ENCODE data around the gene KIF3B.
A peak's percentile ranks its signal among the peaks of the same experiment; 100 is the strongest.
"Not testable (repeated sequence)": the region's sequence is repeated elsewhere in the genome, so short reads cannot be mapped to it uniquely, and the experiment has no call there.

Gene KIF3B

GRCh38 chr20:32297439-32297838 lies 20.0 kb downstream of the KIF3B start:
- H3K36me3 Mint-ChIP-seq, result peaks cover 16% of the 10 kb centered on the region
- no peaks in the 10 kb centered on the region for H3K9me3 Mint-ChIP-seq
- no peak for ATAC-seq
- H3K27me3 Mint-ChIP-seq, result no peaks in the 10 kb centered on the region
- H3K4me1 Mint-ChIP-seq, result peaks cover 54% of the 10 kb centered on the region
- H3K4me3 Mint-ChIP-seq, result no peak overlapping the region
- peak overlapping the region; percentile 57 for H3K27ac Mint-ChIP-seq

- H3K36me3 Mint-ChIP-seq, result peaks cover 12% of the 10 kb centered on the region
- no peak for ATAC-seq
- no peak overlapping the region for H3K4me3 Mint-ChIP-seq
- H3K9me3 Mint-ChIP-seq, result no peaks in the 10 kb centered on the region
- no peak overlapping the region for H3K27ac Mint-ChIP-seq
- peaks cover 37% of the 10 kb centered on the region for H3K4me1 Mint-ChIP-seq
- H3K27me3 Mint-ChIP-seq, result no peaks in the 10 kb centered on the region
These were observed 23.2 kb downstream of the KIF3B start for GRCh38 chr20:32300647-32301046.

- Mint-ChIP-seq H3K9me3 (no peaks in the 10 kb centered on the region), H3K27ac (no peak overlapping the region), H3K4me1 (peaks cover 30% of the 10 kb centered on the region), H3K4me3 (no peak overlapping the region), H3K27me3 (no peaks in the 10 kb centered on the region), H3K36me3 (peaks cover 12% of the 10 kb centered on the region)
- ATAC-seq, result no peak
These were observed 24.5 kb downstream of the KIF3B start for GRCh38 chr20:32301719-32302506.

- ATAC-seq, result no peak
These were observed 25.0 kb downstream of the KIF3B start for GRCh38 chr20:32302507-32302872.

GRCh38 chr20:32304131-32304746 lies 26.8 kb downstream of the KIF3B start:
- H3K4me3 Mint-ChIP-seq, result no peak overlapping the region
- H3K27ac Mint-ChIP-seq, result no peak overlapping the region

More at GRCh38 chr20:32302507-32302872, 25.0 kb downstream of the KIF3B start:
- Mint-ChIP-seq H3K4me1 (peaks cover 30% of the 10 kb centered on the region), H3K27me3 (no peaks in the 10 kb centered on the region), H3K27ac (no peak overlapping the region), H3K4me3 (no peak overlapping the region), H3K36me3 (peaks cover 12% of the 10 kb centered on the region), H3K9me3 (no peaks in the 10 kb centered on the region)

GRCh38 chr20:32312718-32313424 lies 35.4 kb downstream of the KIF3B start:
- Mint-ChIP-seq H3K36me3 (peaks cover 57% of the 10 kb centered on the region), H3K27ac (no peak overlapping the region), H3K9me3 (no peaks in the 10 kb centered on the region), H3K4me3 (no peak overlapping the region), H3K27me3 (no peaks in the 10 kb centered on the region), H3K4me1 (peaks cover 17% of the 10 kb centered on the region)
- no peak for ATAC-seq

More at GRCh38 chr20:32304131-32304746, 26.8 kb downstream of the KIF3B start:
- Mint-ChIP-seq H3K36me3 (peaks cover 12% of the 10 kb centered on the region), H3K9me3 (no peaks in the 10 kb centered on the region), H3K4me1 (peaks cover 20% of the 10 kb centered on the region), H3K27me3 (no peaks in the 10 kb centered on the region)
- ATAC-seq, result no peak

- Mint-ChIP-seq H3K4me1 (peaks cover 17% of the 10 kb centered on the region), H3K4me3 (no peak overlapping the region), H3K9me3 (no peaks in the 10 kb centered on the region), H3K27ac (peak overlapping the region; percentile 55), H3K27me3 (no peaks in the 10 kb centered on the region), H3K36me3 (peaks cover 67% of the 10 kb centered on the region)
- no peak for ATAC-seq
These were observed 37.3 kb downstream of the KIF3B start for GRCh38 chr20:32314768-32315167.

GRCh38 chr20:32315399-32315798 lies 37.9 kb downstream of the KIF3B start:
- peak overlapping the region; percentile 55 for H3K27ac Mint-ChIP-seq
- no peaks in the 10 kb centered on the region for H3K9me3 Mint-ChIP-seq
- peaks cover 64% of the 10 kb centered on the region for H3K36me3 Mint-ChIP-seq
- no peak for ATAC-seq
- H3K27me3 Mint-ChIP-seq, result no peaks in the 10 kb centered on the region
- H3K4me1 Mint-ChIP-seq, result peaks cover 17% of the 10 kb centered on the region
- no peak overlapping the region for H3K4me3 Mint-ChIP-seq

GRCh38 chr20:32315891-32316290 lies 38.4 kb downstream of the KIF3B start:
- H3K4me1 Mint-ChIP-seq, result peaks cover 12% of the 10 kb centered on the region
- H3K27me3 Mint-ChIP-seq, result no peaks in the 10 kb centered on the region
- H3K4me3 Mint-ChIP-seq, result no peak overlapping the region
- H3K9me3 Mint-ChIP-seq, result no peaks in the 10 kb centered on the region
- H3K27ac Mint-ChIP-seq, result no peak overlapping the region
- no peak for ATAC-seq
- H3K36me3 Mint-ChIP-seq, result peaks cover 64% of the 10 kb centered on the region

GRCh38 chr20:32316667-32317066 lies 39.2 kb downstream of the KIF3B start:
- Mint-ChIP-seq H3K27me3 (no peaks in the 10 kb centered on the region), H3K27ac (no peak overlapping the region), H3K9me3 (no peaks in the 10 kb centered on the region), H3K4me3 (no peak overlapping the region), H3K36me3 (peaks cover 70% of the 10 kb centered on the region), H3K4me1 (peaks cover 11% of the 10 kb centered on the region)
- no peak for ATAC-seq

GRCh38 chr20:32319100-32319499 lies 41.6 kb downstream of the KIF3B start:
- ATAC-seq, result no peak
- Mint-ChIP-seq H3K4me3 (no peak overlapping the region), H3K4me1 (peaks cover 6% of the 10 kb centered on the region), H3K36me3 (peaks cover 57% of the 10 kb centered on the region), H3K27ac (no peak overlapping the region), H3K27me3 (no peaks in the 10 kb centered on the region), H3K9me3 (no peaks in the 10 kb centered on the region)

- no peak overlapping the region for H3K27ac Mint-ChIP-seq
- no peaks in the 10 kb centered on the region for H3K9me3 Mint-ChIP-seq
- H3K36me3 Mint-ChIP-seq, result peaks cover 48% of the 10 kb centered on the region
- no peak for ATAC-seq
- no peaks in the 10 kb centered on the region for H3K4me1 Mint-ChIP-seq
- no peak overlapping the region for H3K4me3 Mint-ChIP-seq
- no peaks in the 10 kb centered on the region for H3K27me3 Mint-ChIP-seq
These were observed 42.9 kb downstream of the KIF3B start for GRCh38 chr20:32320305-32320704.

- Mint-ChIP-seq H3K4me3 (no peak overlapping the region), H3K9me3 (no peaks in the 10 kb centered on the region), H3K4me1 (no peaks in the 10 kb centered on the region), H3K27me3 (no peaks in the 10 kb centered on the region), H3K27ac (no peak overlapping the region), H3K36me3 (peaks cover 40% of the 10 kb centered on the region)
- ATAC-seq, result peak; percentile 53
These were observed 43.9 kb downstream of the KIF3B start for GRCh38 chr20:32321390-32321789.

GRCh38 chr20:32322260-32322659 lies 44.8 kb downstream of the KIF3B start:
- H3K4me3 Mint-ChIP-seq, H3K4me1 Mint-ChIP-seq, H3K9me3 Mint-ChIP-seq, H3K27me3 Mint-ChIP-seq, ATAC-seq, H3K27ac Mint-ChIP-seq: not testable (repeated sequence)
- H3K36me3 Mint-ChIP-seq, result peaks cover 40% of the 10 kb centered on the region

GRCh38 chr20:32323761-32324160 lies 46.3 kb downstream of the KIF3B start:
- peaks cover 34% of the 10 kb centered on the region for H3K36me3 Mint-ChIP-seq
- not testable (repeated sequence) for ATAC-seq

More at GRCh38 chr20:32323761-32324160, 46.3 kb downstream of the KIF3B start:
- H3K27me3 Mint-ChIP-seq, H3K9me3 Mint-ChIP-seq, H3K4me3 Mint-ChIP-seq, H3K4me1 Mint-ChIP-seq, H3K27ac Mint-ChIP-seq: not testable (repeated sequence)

All from stimulated activated memory B cell treated with anti-CD40 and anti-IgM and Interleukin-4, amounts not matched to agents 10 μg/mL and 1 μg/mL and 100 μg/mL, for 72 hours (primary cell).